Ishikawa (cell line): ENCODE data around the gene PP2D1.

Experiments
- CEBPB ChIP-seq: IDR thresholded peaks from 2 replicates; pipeline ENCODE4 v1.6.1; 2012
- EGR1 ChIP-seq: IDR thresholded peaks from 2 replicates; pipeline ENCODE4 v1.6.1; 2012
- EP300 ChIP-seq: IDR thresholded peaks from 2 replicates; pipeline ENCODE4 v1.6.1; 2012; ENCODE audit warnings: borderline replicate concordance
- MAX ChIP-seq: IDR thresholded peaks from 2 replicates; pipeline ENCODE4 v1.6.1; 2012
- RAD21 ChIP-seq: IDR thresholded peaks from 2 replicates; pipeline ENCODE4 v1.6.1; 2012; ENCODE audit warnings: low read depth
- REST ChIP-seq: IDR thresholded peaks from 2 replicates; pipeline ENCODE4 v1.6.1; 2012; ENCODE audit warnings: low read depth, mild to moderate bottlenecking
- TAF1 ChIP-seq: IDR thresholded peaks from 2 replicates; pipeline ENCODE4 v1.6.1; 2012; ENCODE audit warnings: low read depth, mild to moderate bottlenecking
- TCF12 ChIP-seq: IDR thresholded peaks from 2 replicates; pipeline ENCODE4 v1.6.1; 2012; ENCODE audit warnings: low read depth
- TEAD4 ChIP-seq: IDR thresholded peaks from 2 replicates; pipeline ENCODE4 v1.6.1; 2012
- YY1 ChIP-seq: IDR thresholded peaks from 2 replicates; pipeline ENCODE4 v1.6.1; 2012; ENCODE audit warnings: low read depth
- TF ChIP-seq, protein P1 (sequence below): IDR thresholded peaks from 2 replicates; pipeline ENCODE4 v1.6.1; 2012

GRCh38 chr3:20027136-20027535 is 15.1 kb upstream of the PP2D1 start:
- TF ChIP-seq YY1 (no peak), MAX (no peak), TAF1 (no peak), EP300 (no peak), EGR1 (no peak), TEAD4 (no peak), RAD21 (no peak), REST (no peak), CEBPB (no peak), TCF12 (no peak)
- TF ChIP-seq, protein P1, sequence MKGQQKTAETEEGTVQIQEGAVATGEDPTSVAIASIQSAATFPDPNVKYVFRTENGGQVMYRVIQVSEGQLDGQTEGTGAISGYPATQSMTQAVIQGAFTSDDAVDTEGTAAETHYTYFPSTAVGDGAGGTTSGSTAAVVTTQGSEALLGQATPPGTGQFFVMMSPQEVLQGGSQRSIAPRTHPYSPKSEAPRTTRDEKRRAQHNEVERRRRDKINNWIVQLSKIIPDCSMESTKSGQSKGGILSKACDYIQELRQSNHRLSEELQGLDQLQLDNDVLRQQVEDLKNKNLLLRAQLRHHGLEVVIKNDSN = no peak
